Panc1 (cell line): ENCODE data around the gene MOB1A. TPM values are rescaled to one million over a fixed set of nuclear protein-coding genes. Genes with fewer than 3 reads are reported as not detected.

Experiments
- ATAC-seq: fragments of 200-7000 bp; cut with Tn5 transposase; 2 replicates; pipeline ENCODE4 v1.9.1; 2020; ENCODE audit warnings: mild to moderate bottlenecking, moderate library complexity
- BruUV-seq: library from RNA; stranded (reverse); fragments of 400-500 nt; replicated peaks from 2 replicates; lab custom pipeline; 2021; lab: Mats Ljungman, UMichigan
- CTCF ChIA-PET: fragments of 300-600 bp; sonication (Branson Sonifier 250); formaldehyde crosslinking; loops from one replicate; lab custom pipeline; 2022; ENCODE audit warnings: antibody characterized with exemption; lab: Charles Lee
- POLR2A ChIA-PET: fragments of 300-600 bp; sonication (Branson Sonifier 250); formaldehyde crosslinking; loops from one replicate; lab custom pipeline; 2022; ENCODE audit warnings: antibody characterized with exemption; lab: Charles Lee
- DNase-seq: peaks from one replicate; pipeline ENCODE4 v3.0.0-alpha.2; 2010; ENCODE audit warnings: low read depth, low spot score
- H3K27ac ChIP-seq: 2 replicates; pipeline ENCODE4 v1.5.1; 2011; ENCODE audit warnings: mild to moderate bottlenecking, low read length, inconsistent platforms
- H3K27me3 ChIP-seq: fragments of 200-500 bp; sonication (Bioruptor generic); 2 replicates; pipeline ENCODE4 v1.6.0; 2014; ENCODE audit warnings: low read length, inconsistent platforms; ENCODE audit not compliant: control insufficient read depth, insufficient read depth
- H3K36me3 ChIP-seq: fragments of 200-500 bp; sonication (Bioruptor generic); 2 replicates; pipeline ENCODE4 v1.5.1; 2014; ENCODE audit warnings: inconsistent platforms, mild to moderate bottlenecking, low read length, moderate library complexity; ENCODE audit not compliant: control insufficient read depth, insufficient read depth
- H3K4me1 ChIP-seq: 2 replicates; pipeline ENCODE4 v1.5.1; 2011; ENCODE audit warnings: inconsistent platforms, mild to moderate bottlenecking, low read length, moderate library complexity; ENCODE audit not compliant: control insufficient read depth, insufficient read depth
- H3K4me3 ChIP-seq, 2 experiments: 2 replicates each; pipeline ENCODE4 v1.5.1; 2011 to 2012; ENCODE audit warnings: low read depth in 2 of 2, low read length in 2 of 2, mild to moderate bottlenecking in 2 of 2, inconsistent platforms in 1 of 2, moderate library complexity in 1 of 2
- H3K9me3 ChIP-seq: fragments of 200-500 bp; sonication (Bioruptor generic); 2 replicates; pipeline ENCODE4 v1.5.1; 2014; ENCODE audit warnings: low read depth, mild to moderate bottlenecking, inconsistent platforms, low read length, moderate library complexity; ENCODE audit not compliant: control insufficient read depth, insufficient read depth
- POLR2AphosphoS5 ChIP-seq: IDR thresholded peaks from 2 replicates; pipeline ENCODE4 v1.6.1; 2012; ENCODE audit warnings: mild to moderate bottlenecking, low read depth, low read length, moderate library complexity
- SIN3A ChIP-seq: IDR thresholded peaks from 2 replicates; pipeline ENCODE4 v1.6.1; 2012; ENCODE audit warnings: low read depth, mild to moderate bottlenecking, low read length, moderate library complexity, borderline replicate concordance; ENCODE audit not compliant: insufficient read depth
- TCF7L2 ChIP-seq: IDR thresholded peaks from 2 replicates; pipeline ENCODE4 v1.6.1; 2011; ENCODE audit warnings: mild to moderate bottlenecking, low read depth, low read length, inconsistent platforms
- in situ Hi-C: cut with HindIII; loops from 2 replicates; pipeline ENCODE4 v1.10.0; 2016; ENCODE audit warnings: low sequenced_read_pairs, low pct_unique_long_range_greater_than_20kb
- intact Hi-C: fragments of 100-400 bp; cut with micrococcal nuclease; formaldehyde crosslinking; loops from one replicate; pipeline ENCODE4 v1.10.0; 2022; ENCODE audit not compliant: unreplicated experiment
- total RNA-seq: library from RNA; stranded (reverse); gene quantifications from one replicate; pipeline ENCODE4 v1.2.1, GENCODE V29; 2021; ENCODE audit not compliant: unreplicated experiment
- TF ChIP-seq, protein P1 (sequence below), 2 experiments: IDR thresholded peaks; 2 replicates each; pipeline ENCODE4 v1.6.1; 2011 to 2012; ENCODE audit warnings: low read depth in 2 of 2, control low read depth in 1 of 2, low read length in 1 of 2, mild to moderate bottlenecking in 1 of 2, moderate library complexity in 1 of 2; ENCODE audit not compliant: insufficient read depth in 1 of 2
- TF ChIP-seq, protein P2 (sequence below): fragments of 450-650 bp; IDR thresholded peaks from 2 replicates; pipeline ENCODE4 v1.5.1; 2017; ENCODE audit warnings: mild to moderate bottlenecking

MOB1A gene
- total RNA-seq, 1 experiment from 2014 or later: 184 TPM

GRCh38 chr2:74205596-74205995, 26.9 kb upstream of the MOB1A start:
- H3K9me3 ChIP-seq: no peaks in the 10 kb centered on the region
- peak overlapping the region; percentile 55 for H3K27ac ChIP-seq
- no peak for DNase-seq
- intact Hi-C loops (no loop called here), in situ Hi-C loops (no loop called here)
- no peak overlapping the region for H3K4me3 ChIP-seq
- peak; percentile 32; the same call in 1 of the 2 replicates for ATAC-seq
- ChIA-PET POLR2A (no interaction called here), CTCF (no interaction called here)
- BruUV-seq: no TSS peak
- H3K4me1 ChIP-seq: peaks cover 63% of the 10 kb centered on the region
- H3K27me3 ChIP-seq: no peaks in the 10 kb centered on the region
- peaks cover 19% of the 10 kb centered on the region for H3K36me3 ChIP-seq
- TF ChIP-seq, protein P1, sequence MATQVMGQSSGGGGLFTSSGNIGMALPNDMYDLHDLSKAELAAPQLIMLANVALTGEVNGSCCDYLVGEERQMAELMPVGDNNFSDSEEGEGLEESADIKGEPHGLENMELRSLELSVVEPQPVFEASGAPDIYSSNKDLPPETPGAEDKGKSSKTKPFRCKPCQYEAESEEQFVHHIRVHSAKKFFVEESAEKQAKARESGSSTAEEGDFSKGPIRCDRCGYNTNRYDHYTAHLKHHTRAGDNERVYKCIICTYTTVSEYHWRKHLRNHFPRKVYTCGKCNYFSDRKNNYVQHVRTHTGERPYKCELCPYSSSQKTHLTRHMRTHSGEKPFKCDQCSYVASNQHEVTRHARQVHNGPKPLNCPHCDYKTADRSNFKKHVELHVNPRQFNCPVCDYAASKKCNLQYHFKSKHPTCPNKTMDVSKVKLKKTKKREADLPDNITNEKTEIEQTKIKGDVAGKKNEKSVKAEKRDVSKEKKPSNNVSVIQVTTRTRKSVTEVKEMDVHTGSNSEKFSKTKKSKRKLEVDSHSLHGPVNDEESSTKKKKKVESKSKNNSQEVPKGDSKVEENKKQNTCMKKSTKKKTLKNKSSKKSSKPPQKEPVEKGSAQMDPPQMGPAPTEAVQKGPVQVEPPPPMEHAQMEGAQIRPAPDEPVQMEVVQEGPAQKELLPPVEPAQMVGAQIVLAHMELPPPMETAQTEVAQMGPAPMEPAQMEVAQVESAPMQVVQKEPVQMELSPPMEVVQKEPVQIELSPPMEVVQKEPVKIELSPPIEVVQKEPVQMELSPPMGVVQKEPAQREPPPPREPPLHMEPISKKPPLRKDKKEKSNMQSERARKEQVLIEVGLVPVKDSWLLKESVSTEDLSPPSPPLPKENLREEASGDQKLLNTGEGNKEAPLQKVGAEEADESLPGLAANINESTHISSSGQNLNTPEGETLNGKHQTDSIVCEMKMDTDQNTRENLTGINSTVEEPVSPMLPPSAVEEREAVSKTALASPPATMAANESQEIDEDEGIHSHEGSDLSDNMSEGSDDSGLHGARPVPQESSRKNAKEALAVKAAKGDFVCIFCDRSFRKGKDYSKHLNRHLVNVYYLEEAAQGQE (IDR thresholded peaks at IDR 0.05; ENCODE audit: insufficient read depth in 1 of 2, low read depth in 2 of 2, low read length in 1 of 2): no peak
- TF ChIP-seq TCF7L2 (no peak), SIN3A (no peak), POLR2AphosphoS5 (no peak)
- TF ChIP-seq, protein P2, sequence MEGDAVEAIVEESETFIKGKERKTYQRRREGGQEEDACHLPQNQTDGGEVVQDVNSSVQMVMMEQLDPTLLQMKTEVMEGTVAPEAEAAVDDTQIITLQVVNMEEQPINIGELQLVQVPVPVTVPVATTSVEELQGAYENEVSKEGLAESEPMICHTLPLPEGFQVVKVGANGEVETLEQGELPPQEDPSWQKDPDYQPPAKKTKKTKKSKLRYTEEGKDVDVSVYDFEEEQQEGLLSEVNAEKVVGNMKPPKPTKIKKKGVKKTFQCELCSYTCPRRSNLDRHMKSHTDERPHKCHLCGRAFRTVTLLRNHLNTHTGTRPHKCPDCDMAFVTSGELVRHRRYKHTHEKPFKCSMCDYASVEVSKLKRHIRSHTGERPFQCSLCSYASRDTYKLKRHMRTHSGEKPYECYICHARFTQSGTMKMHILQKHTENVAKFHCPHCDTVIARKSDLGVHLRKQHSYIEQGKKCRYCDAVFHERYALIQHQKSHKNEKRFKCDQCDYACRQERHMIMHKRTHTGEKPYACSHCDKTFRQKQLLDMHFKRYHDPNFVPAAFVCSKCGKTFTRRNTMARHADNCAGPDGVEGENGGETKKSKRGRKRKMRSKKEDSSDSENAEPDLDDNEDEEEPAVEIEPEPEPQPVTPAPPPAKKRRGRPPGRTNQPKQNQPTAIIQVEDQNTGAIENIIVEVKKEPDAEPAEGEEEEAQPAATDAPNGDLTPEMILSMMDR: no peak

DNA sequence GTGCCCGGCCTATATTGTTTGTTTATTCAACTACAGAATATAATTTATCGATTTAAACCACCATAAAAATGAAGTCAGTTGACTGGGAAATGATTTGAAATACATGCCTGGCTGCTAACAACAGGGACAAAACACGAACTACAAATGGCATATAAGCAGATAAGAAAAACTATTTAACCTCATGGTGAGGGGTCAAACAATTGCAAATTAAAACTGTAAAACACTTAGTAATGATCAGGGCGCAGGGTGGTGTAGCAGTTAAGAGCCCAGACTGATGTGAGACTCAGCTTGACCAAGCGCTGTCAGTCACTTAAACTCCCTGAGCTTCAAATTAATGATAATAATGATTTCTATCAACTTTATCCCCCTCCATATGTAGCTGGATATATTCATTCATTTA, 26.4 kb upstream of the MOB1A start:
- intact Hi-C loops: no loop called here
- CTCF ChIA-PET: no interaction called here
- BruUV-seq: no TSS peak

More for the DNA sequence above, 26.4 kb upstream of the MOB1A start:
- H3K27ac ChIP-seq: peak overlapping the region; percentile 55; the same call in 1 of the 2 replicates
- H3K27me3 ChIP-seq: no peaks in the 10 kb centered on the region
- no peak for TF ChIP-seq TCF7L2
- no peak for TF ChIP-seq SIN3A
- TF ChIP-seq, protein P2: no peak
- TF ChIP-seq, protein P1 (IDR thresholded peaks at IDR 0.05; ENCODE audit: insufficient read depth in 1 of 2, low read depth in 2 of 2, low read length in 1 of 2): no peak
- TF ChIP-seq POLR2AphosphoS5: no peak
- H3K9me3 ChIP-seq: no peaks in the 10 kb centered on the region
- peaks cover 60% of the 10 kb centered on the region for H3K4me1 ChIP-seq
- H3K36me3 ChIP-seq: peaks cover 15% of the 10 kb centered on the region
- ATAC-seq: no peak
- no peak for DNase-seq
- in situ Hi-C loops: no loop called here
- POLR2A ChIA-PET: interaction anchor here (1.2 kb wide), 1 partner anchor 27 kb away, joined by 4 read pairs; the partner anchor contains the start of gene MOB1A
- no peak overlapping the region for H3K4me3 ChIP-seq
